Fibroblast of pulmonary artery (primary cell): ENCODE data around the gene DAZAP1.

Experiments
- DNase-seq: peaks from one replicate; pipeline ENCODE4 v3.0.0-alpha.2; 2010; ENCODE audit warnings: low read depth
- H3K4me3 ChIP-seq: replicated peaks from 2 replicates; pipeline ENCODE4 v1.5.1; 2011; ENCODE audit warnings: low read depth, mild to moderate bottlenecking, control low read depth, low read length, moderate library complexity
- CTCF ChIP-seq: IDR thresholded peaks from 2 replicates; pipeline ENCODE4 v1.5.1; 2011; ENCODE audit warnings: mild to moderate bottlenecking, control low read depth, low read length, inconsistent platforms; ENCODE audit errors: missing control alignments

DAZAP1 gene

GRCh38 chr19:1384085-1384462, 23.3 kb upstream of the DAZAP1 start:
- no peak for TF ChIP-seq CTCF
- no peak for DNase-seq
- H3K4me3 ChIP-seq: peak overlapping the region; percentile 89

GRCh38 chr19:1384478-1385110, 22.8 kb upstream of the DAZAP1 start:
- no peak for DNase-seq
- no peak for TF ChIP-seq CTCF

GRCh38 chr19:1385816-1386215, 21.6 kb upstream of the DAZAP1 start:
- TF ChIP-seq CTCF: no peak
- DNase-seq: no peak
- H3K4me3 ChIP-seq: no peak overlapping the region

More at GRCh38 chr19:1384478-1385110, 22.8 kb upstream of the DAZAP1 start:
- H3K4me3 ChIP-seq: peak overlapping the region; percentile 89

GRCh38 chr19:1386945-1387683, 20.3 kb upstream of the DAZAP1 start:
- DNase-seq: no peak
- no peak for TF ChIP-seq CTCF
- H3K4me3 ChIP-seq: no peak overlapping the region

GRCh38 chr19:1387684-1388636, 19.4 kb upstream of the DAZAP1 start:
- no peak overlapping the region for H3K4me3 ChIP-seq
- TF ChIP-seq CTCF: no peak
- DNase-seq: no peak

- no peak overlapping the region for H3K4me3 ChIP-seq
- no peak for TF ChIP-seq CTCF
- DNase-seq: no peak
These were observed 18.8 kb upstream of the DAZAP1 start for GRCh38 chr19:1388637-1389026.
